GM23338 (cell line): Measurements from ENCODE around the gene TBCB. TPM values are rescaled to one million over a fixed set of nuclear protein-coding genes. Genes with fewer than 3 reads are reported as not detected.

ENCODE experiments used
- ATAC-seq: fragments of 200-7000 bp; cut with Tn5 transposase; 3 replicates; pipeline ENCODE4 v1.9.1; 2020
- DNase-seq: peaks from one replicate; pipeline ENCODE4 v3.0.0-alpha.2; 2015; ENCODE audit warnings: low spot score
- H2AFZ ChIP-seq: fragments of 200-600 bp; sonication (generic); 2 replicates; pipeline ENCODE4 v1.8.0; 2016; ENCODE audit warnings: antibody characterized with exemption, mild to moderate bottlenecking, moderate library complexity
- H3F3A ChIP-seq: fragments of 200-600 bp; sonication (generic); replicated peaks from 2 replicates; pipeline ENCODE4 v1.8.0; 2017; ENCODE audit warnings: antibody characterized with exemption, mixed run types, low read depth
- H3K27ac ChIP-seq: fragments of 200-600 bp; sonication (generic); 2 replicates; pipeline ENCODE4 v1.6.1; 2016; ENCODE audit warnings: low read depth
- H3K27me3 ChIP-seq: fragments of 200-600 bp; sonication (generic); 2 replicates; pipeline ENCODE4 v1.8.0; 2016; ENCODE audit warnings: mild to moderate bottlenecking, mixed run types, moderate library complexity; ENCODE audit not compliant: insufficient read depth
- H3K36me3 ChIP-seq: fragments of 200-600 bp; sonication (generic); 2 replicates; pipeline ENCODE4 v1.8.0; 2016; ENCODE audit warnings: mild to moderate bottlenecking; ENCODE audit not compliant: insufficient read depth
- H3K4me1 ChIP-seq: fragments of 200-600 bp; sonication (generic); 2 replicates; pipeline ENCODE4 v1.8.0; 2016; ENCODE audit warnings: mild to moderate bottlenecking, moderate library complexity; ENCODE audit not compliant: insufficient read depth
- H3K4me2 ChIP-seq: fragments of 200-600 bp; sonication (generic); 2 replicates; pipeline ENCODE4 v1.7.1; 2017; ENCODE audit warnings: mixed run types
- H3K4me3 ChIP-seq: fragments of 200-600 bp; sonication (generic); 2 replicates; pipeline ENCODE4 v1.6.1; 2016; ENCODE audit warnings: mixed run types
- H3K79me2 ChIP-seq: fragments of 200-600 bp; sonication (generic); replicated peaks from 2 replicates; pipeline ENCODE4 v1.8.0; 2017; ENCODE audit warnings: mild to moderate bottlenecking; ENCODE audit not compliant: insufficient read depth
- H3K9me2 ChIP-seq: fragments of 200-600 bp; sonication (generic); 2 replicates; pipeline ENCODE4 v1.8.0; 2017; ENCODE audit not compliant: insufficient read depth
- H4K20me1 ChIP-seq: fragments of 200-600 bp; sonication (generic); replicated peaks from 2 replicates; pipeline ENCODE4 v1.8.0; 2017; ENCODE audit warnings: mild to moderate bottlenecking; ENCODE audit not compliant: insufficient read depth
- H3K27ac Mint-ChIP-seq: 2 replicates; pipeline ENCODE4 v1.8.0; 2020; ENCODE audit warnings: inconsistent platforms, mild to moderate bottlenecking, moderate library complexity, mixed read lengths
- H3K27me3 Mint-ChIP-seq: 3 replicates; pipeline ENCODE4 v1.8.0; 2022; ENCODE audit warnings: low read depth, mild to moderate bottlenecking, moderate library complexity, mixed read lengths, inconsistent platforms; ENCODE audit not compliant: insufficient read depth, poor library complexity
- H3K36me3 Mint-ChIP-seq: 3 replicates; pipeline ENCODE4 v1.8.0; 2021; ENCODE audit warnings: low read depth, mild to moderate bottlenecking, inconsistent platforms, moderate library complexity, mixed read lengths
- H3K4me1 Mint-ChIP-seq: 3 replicates; pipeline ENCODE4 v1.8.0; 2020; ENCODE audit warnings: mild to moderate bottlenecking, inconsistent platforms, mixed read lengths
- H3K4me3 Mint-ChIP-seq: 3 replicates; pipeline ENCODE4 v1.8.0; 2021; ENCODE audit warnings: moderate library complexity, mild to moderate bottlenecking, inconsistent platforms, mixed read lengths
- H3K9me3 Mint-ChIP-seq: 3 replicates; pipeline ENCODE4 v1.8.0; 2020; ENCODE audit warnings: moderate library complexity, mild to moderate bottlenecking, inconsistent platforms, mixed read lengths
- CTCF ChIP-seq, 2 experiments: fragments of 200-600 bp in 1 of 2; sonication (generic) in 1 of 2; conservative IDR thresholded peaks; 2 replicates each; pipeline versions ENCODE4 v1.5.1 to v1.6.1; 2016 to 2017; ENCODE audit warnings: antibody characterized with exemption in 2 of 2, low read depth in 2 of 2, mild to moderate bottlenecking in 2 of 2, moderate library complexity in 1 of 2
- ETS1 ChIP-seq: IDR thresholded peaks from 2 replicates; pipeline ENCODE4 v1.6.1; 2016; ENCODE audit warnings: antibody characterized with exemption
- EZH2 ChIP-seq: fragments of 200-600 bp; sonication (generic); IDR thresholded peaks from one replicate; pipeline ENCODE4 v1.8.0; 2017; ENCODE audit warnings: antibody characterized with exemption, mild to moderate bottlenecking, low read depth; ENCODE audit not compliant: unreplicated experiment
- NANOG ChIP-seq: IDR thresholded peaks from 2 replicates; pipeline ENCODE4 v1.6.1; 2016; ENCODE audit warnings: antibody characterized with exemption, borderline replicate concordance
- POLR2AphosphoS5 ChIP-seq: IDR thresholded peaks from 2 replicates; pipeline ENCODE4 v1.6.1; 2016; ENCODE audit warnings: antibody characterized with exemption, low read depth
- REST ChIP-seq: IDR thresholded peaks from one replicate; pipeline ENCODE4 v1.6.1; 2018; ENCODE audit warnings: antibody characterized with exemption; ENCODE audit not compliant: unreplicated experiment
- ZNF331 ChIP-seq: fragments of 250-450 bp; sonication (Bioruptor Pico); IDR thresholded peaks from 2 replicates; pipeline ENCODE4 v1.5.0; 2020; ENCODE audit warnings: low read depth, mild to moderate bottlenecking, moderate library complexity
- polyA plus RNA-seq: library from polyadenylated mRNA; unstranded; fragments of >200 nt; fragmentation: Nextera tagmentation; extraction: Ambion mirVana; gene quantifications from 2 replicates; pipeline ENCODE4 v1.2.1, GENCODE V29; 2016
- total RNA-seq: library from RNA; depleted of rRNA; stranded (reverse); fragments of >200 nt; shearing (Covaris generic); gene quantifications from 2 replicates; pipeline ENCODE4 v1.2.3, GENCODE V29; 2014

Gene TBCB
- total and polyA plus RNA-seq, 2 experiments from 2014 or later = 275 to 290 TPM

GRCh38 chr19:36092566-36092965, 22.7 kb upstream of the TBCB start:
- DNase-seq (no peak), ATAC-seq (no peak)
- H3K27ac Mint-ChIP-seq = no peak overlapping the region
- Histone ChIP-seq H3K4me2 (no peak overlapping the region), H4K20me1 (no peaks in the 10 kb centered on the region; the same call in 1 of the 2 replicates), H3K27ac (no peak overlapping the region), H3K4me1 (no peaks in the 10 kb centered on the region), H3K27me3 (no peaks in the 10 kb centered on the region), H3K9me2 (no peaks in the 10 kb centered on the region), H3F3A (0 out of 2 replicates have a peak, but pooled peaks cover 2% of the 10 kb centered on the region), H3K4me3 (no peak overlapping the region), H3K36me3 (peaks cover 22% of the 10 kb centered on the region), H2AFZ (no peak overlapping the region), H3K79me2 (no peaks in the 10 kb centered on the region)
- no peaks in the 10 kb centered on the region for H3K4me1 Mint-ChIP-seq
- H3K4me3 Mint-ChIP-seq = no peak overlapping the region
- TF ChIP-seq EZH2 (no peak), ETS1 (no peak), REST (no peak)
- peaks cover 75% of the 10 kb centered on the region for H3K36me3 Mint-ChIP-seq
- H3K27me3 Mint-ChIP-seq = peaks cover 5% of the 10 kb centered on the region
- no peaks in the 10 kb centered on the region for H3K9me3 Mint-ChIP-seq

GRCh38 chr19:36093146-36093662, 22.1 kb upstream of the TBCB start:
- H3K27ac Mint-ChIP-seq = no peak overlapping the region
- Histone ChIP-seq H3K27me3 (no peaks in the 10 kb centered on the region), H2AFZ (no peak overlapping the region), H3K79me2 (no peaks in the 10 kb centered on the region), H3K36me3 (peaks cover 16% of the 10 kb centered on the region), H3K9me2 (no peaks in the 10 kb centered on the region), H3K27ac (no peak overlapping the region), H3K4me1 (no peaks in the 10 kb centered on the region), H3K4me2 (no peak overlapping the region), H4K20me1 (no peaks in the 10 kb centered on the region; the same call in 1 of the 2 replicates), H3K4me3 (no peak overlapping the region), H3F3A (0 out of 2 replicates have a peak, but pooled peaks cover 2% of the 10 kb centered on the region)
- no peak overlapping the region for H3K4me3 Mint-ChIP-seq
- ATAC-seq (no peak), DNase-seq (no peak)
- peaks cover 74% of the 10 kb centered on the region for H3K36me3 Mint-ChIP-seq
- H3K9me3 Mint-ChIP-seq = no peaks in the 10 kb centered on the region
- H3K27me3 Mint-ChIP-seq = peaks cover 2% of the 10 kb centered on the region
- no peaks in the 10 kb centered on the region for H3K4me1 Mint-ChIP-seq
- TF ChIP-seq NANOG (no peak), POLR2AphosphoS5 (no peak), CTCF (conservative IDR thresholded peaks at IDR 0.05; ENCODE audit: low read depth in 2 of 2) (no peak), REST (no peak), ZNF331 (CRISPR knock-in tag) (no peak)
